ENCODE data around the gene ZBTB7C. TPM values are rescaled to one million over a fixed set of nuclear protein-coding genes. Genes with fewer than 3 reads are reported as not detected.
A peak's percentile ranks its signal among the peaks of the same experiment; 100 is the strongest.

The ZBTB7C gene
- total RNA-seq, 1 donor from 2014 or later: 14.2 TPM

DNA sequence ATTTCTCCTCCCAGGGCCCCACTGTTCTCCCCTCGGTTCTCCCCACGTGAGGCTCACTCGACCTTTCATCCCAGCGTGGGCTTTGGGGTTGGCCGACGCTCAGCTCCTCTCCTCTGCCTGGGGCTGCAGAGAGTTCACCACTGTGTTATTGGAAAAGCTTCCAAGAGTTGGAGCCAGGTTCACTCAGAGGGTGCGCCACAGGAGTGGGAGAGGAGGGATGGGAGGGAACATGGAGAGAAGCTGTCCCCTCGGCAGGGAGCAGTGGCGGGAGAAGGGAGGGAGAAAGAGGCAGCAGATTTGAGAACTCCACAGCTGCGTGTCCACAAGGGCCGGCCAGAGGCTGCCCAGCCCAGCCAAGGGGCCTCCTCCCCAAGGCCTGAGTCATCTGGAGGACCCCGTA lies 281.6 kb downstream of the ZBTB7C start:
- DNase-seq (ENCODE audit: low spot score): peak; percentile 51

DNA sequence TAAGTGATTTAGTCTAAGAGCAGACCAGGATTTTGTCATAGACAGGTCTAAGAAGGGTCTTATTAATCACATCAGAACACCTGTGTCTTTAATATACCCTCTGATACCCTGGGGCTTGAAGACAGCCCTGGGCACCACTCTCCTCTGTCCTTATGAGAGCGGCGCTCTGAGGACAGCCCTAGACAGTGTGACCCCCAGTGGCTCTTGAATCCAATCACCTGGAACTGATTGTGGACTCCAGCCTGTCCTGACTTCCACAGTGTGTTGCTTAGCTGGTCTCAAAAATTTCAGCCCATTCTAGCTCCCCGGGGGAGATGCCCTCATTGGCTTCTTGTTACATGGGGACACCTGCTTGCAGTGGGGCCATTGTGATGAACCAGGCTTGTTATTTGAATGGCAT lies 282.9 kb downstream of the ZBTB7C start:
- peak; percentile 55 for DNase-seq (ENCODE audit: low spot score)

DNA sequence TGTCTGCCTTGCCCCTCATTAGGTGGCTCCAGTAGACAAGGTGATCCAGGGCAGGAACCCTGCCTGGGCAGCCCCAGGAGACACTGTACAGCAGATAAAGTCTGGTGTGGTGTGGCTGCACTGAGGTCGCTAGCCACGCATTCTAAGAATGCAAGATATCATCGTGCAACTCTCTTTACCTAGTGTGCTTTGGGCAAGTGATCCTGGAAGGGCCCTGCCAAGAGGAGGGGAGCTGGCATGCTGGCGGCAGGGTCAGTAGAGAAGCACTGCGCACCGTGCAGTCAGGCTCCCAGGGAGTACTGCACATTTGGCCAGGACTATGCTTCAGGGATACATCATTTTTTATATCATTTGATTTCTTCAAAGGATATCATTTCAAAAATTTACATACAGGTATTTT lies 283.5 kb downstream of the ZBTB7C start:
- peak; percentile 57 for DNase-seq (ENCODE audit: low spot score)

GRCh38 chr18:48124857-48125626 lies 284.1 kb downstream of the ZBTB7C start:
- DNase-seq (ENCODE audit: low spot score): peak; percentile 76

DNA sequence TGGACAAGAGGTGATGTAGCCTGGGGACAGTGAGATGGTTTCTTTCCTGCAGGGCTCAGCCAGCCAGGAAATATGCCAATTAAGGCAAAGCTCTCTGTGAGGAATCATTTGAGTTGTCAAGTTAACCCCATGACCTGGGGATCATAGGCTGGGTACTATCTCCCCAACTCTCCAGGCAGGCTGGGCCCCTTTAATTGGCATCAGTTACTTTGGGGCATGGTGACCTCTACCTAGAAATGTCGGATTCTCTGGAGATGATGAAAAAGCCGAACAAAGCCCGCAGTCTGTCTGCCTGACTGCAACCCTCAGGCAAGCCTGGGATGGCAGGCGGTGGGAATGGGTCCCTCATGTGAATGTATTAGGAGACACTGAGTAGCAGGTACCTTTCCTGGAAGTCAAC lies 285.2 kb downstream of the ZBTB7C start:
- peak; percentile 39 for DNase-seq (ENCODE audit: low spot score)

GRCh38 chr18:48123324-48123723 lies 285.9 kb downstream of the ZBTB7C start:
- DNase-seq (ENCODE audit: low spot score): peak; percentile 88

GRCh38 chr18:48122816-48123215 lies 286.4 kb downstream of the ZBTB7C start:
- peak; percentile 72 for DNase-seq (ENCODE audit: low spot score)

DNA sequence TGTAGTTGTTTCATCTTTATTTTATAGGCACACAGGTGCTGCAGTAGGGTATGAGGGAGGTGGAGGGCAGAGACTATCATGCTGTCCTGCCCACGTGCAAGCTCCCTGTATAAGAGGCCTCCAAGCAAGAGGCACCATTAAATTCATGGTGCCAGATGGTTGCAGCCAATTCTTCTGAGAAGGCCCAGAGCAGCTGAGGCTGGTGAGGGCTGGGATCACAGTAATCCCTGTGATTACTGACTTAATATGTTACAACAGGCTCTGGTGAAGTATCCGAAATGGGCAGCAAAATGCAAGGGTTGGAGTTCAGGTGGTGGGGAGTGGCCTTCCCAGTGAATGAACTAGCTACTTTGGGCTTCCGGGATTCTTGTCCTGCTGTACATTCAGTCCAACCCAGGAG lies 286.8 kb downstream of the ZBTB7C start:
- DNase-seq (ENCODE audit: low spot score): peak; percentile 67

GRCh38 chr18:48121752-48122151 lies 287.4 kb downstream of the ZBTB7C start:
- peak; percentile 74 for DNase-seq (ENCODE audit: low spot score)

DNA sequence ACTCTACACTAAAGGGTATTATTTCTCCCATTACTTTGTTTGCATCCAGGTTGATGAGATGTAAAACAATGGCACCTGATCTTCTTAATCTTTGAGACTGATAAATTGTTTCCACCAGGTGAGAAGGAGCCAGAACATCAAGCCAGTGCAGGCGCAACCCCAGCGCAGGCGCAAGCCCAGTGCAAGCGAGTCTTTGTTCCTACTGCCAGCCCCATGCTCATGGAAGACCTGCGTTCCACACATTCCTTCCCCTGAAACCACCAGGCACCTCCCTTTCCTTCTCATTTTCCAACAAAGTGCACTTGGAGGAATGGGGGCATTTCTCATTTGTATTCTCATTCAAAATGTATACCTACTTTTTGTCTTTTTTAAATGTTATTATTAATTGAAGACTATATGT lies 290.0 kb downstream of the ZBTB7C start:
- DNase-seq (ENCODE audit: low spot score): peak; percentile 45

GRCh38 chr18:48116873-48117630 lies 292.1 kb downstream of the ZBTB7C start:
- peak; percentile 57 for DNase-seq (ENCODE audit: low spot score)

- DNase-seq (ENCODE audit: low spot score): peak; percentile 51
Measured at GRCh38 chr18:48116017-48116416, 293.2 kb downstream of the ZBTB7C start.

DNA sequence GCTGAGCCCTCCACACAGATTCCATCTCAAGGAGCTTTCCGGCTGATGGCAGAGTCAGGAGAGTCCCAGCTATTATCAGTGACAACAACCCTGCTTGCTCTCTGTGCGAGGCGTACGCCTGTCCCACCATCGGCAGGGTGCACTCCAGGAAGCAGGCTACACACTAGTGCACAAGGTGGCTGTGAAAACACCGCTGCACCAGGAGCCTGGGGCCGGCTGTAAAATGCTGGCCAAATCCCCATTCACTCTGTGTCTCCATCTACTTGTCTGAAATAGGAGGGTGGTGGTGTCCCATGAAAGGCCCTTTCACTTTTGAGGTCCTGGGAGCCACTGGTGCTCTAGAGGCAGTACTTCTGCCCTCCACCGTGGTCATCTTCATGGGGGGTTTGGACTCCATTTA lies 295.5 kb downstream of the ZBTB7C start:
- DNase-seq (ENCODE audit: low spot score): peak; percentile 76

- no peak for DNase-seq (ENCODE audit: low spot score)
Measured at GRCh38 chr18:48111587-48111986, 297.6 kb downstream of the ZBTB7C start.

DNA sequence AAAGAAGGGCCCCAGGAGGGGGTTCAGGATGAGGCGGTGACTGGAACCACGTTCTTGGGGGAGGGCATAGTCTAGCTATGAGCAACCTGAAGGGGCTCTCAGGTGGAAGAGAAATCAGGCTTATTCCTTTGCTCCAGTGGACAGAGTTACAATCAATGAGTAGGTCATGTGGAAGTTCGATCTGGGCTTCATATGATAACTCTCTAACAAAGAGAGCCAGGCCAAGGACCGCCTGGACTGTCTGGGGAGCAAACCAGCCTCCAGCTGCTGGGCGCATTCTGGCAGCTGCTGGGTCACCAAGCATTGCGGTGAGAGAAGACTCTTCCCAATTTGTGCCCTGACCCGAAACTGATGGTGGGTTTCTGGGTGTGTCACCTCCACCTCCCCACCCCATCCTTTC lies 298.4 kb downstream of the ZBTB7C start:
- no peak for DNase-seq (ENCODE audit: low spot score)

- no peak for DNase-seq (ENCODE audit: low spot score)
Measured at GRCh38 chr18:48109961-48110493, 299.2 kb downstream of the ZBTB7C start.

- DNase-seq (ENCODE audit: low spot score): peak; percentile 82
Measured at GRCh38 chr18:48108136-48108535, 301.0 kb downstream of the ZBTB7C start.

- peak; percentile 64 for DNase-seq (ENCODE audit: low spot score)
Measured at GRCh38 chr18:48106976-48107781, 302.0 kb downstream of the ZBTB7C start.

DNA sequence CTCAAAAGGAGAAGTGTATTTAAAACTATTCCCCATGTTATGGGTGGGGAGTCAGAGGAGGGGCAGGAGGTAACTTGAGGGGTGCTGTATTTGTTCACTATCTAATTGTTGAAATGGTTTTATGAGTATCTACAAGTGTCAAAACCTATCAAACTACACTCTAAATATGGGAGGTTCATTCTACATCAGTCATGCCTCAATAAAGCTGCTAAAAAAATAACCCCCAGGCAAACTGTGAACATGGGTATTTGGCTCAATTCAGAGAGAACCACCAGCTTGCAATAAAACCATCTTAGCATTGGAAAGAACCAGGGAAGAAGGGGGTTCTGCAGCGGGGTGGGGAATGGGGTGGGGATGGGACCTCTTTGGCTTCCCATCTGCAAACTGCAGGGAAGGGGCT lies 302.7 kb downstream of the ZBTB7C start:
- DNase-seq (ENCODE audit: low spot score): no peak

GRCh38 chr18:48105317-48105716 lies 303.9 kb downstream of the ZBTB7C start:
- peak; percentile 4 for DNase-seq (ENCODE audit: low spot score)

DNA sequence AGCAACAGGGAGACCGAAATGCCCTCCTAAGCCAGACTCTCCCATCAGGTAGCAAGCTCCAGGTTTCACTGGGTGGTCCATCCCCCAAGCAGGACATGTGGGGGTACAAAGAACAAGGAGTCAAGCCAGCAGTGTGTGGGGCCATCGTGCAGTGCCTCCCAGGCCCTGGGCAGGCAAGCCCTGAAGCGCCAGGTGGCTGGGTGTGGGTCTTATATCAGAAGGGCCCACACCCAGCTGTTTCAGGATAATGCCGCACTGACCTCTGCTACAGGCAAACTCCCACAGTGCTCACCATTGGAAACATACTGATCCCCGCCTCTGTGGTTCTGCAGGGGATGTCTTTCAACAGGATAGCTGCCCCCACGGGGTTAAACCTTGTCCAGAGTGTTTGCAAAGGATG lies 304.5 kb downstream of the ZBTB7C start:
- DNase-seq (ENCODE audit: low spot score): peak; percentile 30
